Measurements from ENCODE around the gene HOXB6. TPM values are rescaled to one million over a fixed set of nuclear protein-coding genes. Genes with fewer than 3 reads are reported as not detected.
A peak's percentile ranks its signal among the peaks of the same experiment; 100 is the strongest.

HOXB6 gene
- total RNA-seq, 1 experiment from 2014 or later = 196 TPM

- ChIA-PET POLR2A (no interaction called here), CTCF (interaction anchor here (0.6 kb wide), 1 partner anchor 408 kb away, joined by 7 read pairs; no protein-coding TSS in a partner anchor)
- intact Hi-C loops (cut with micrococcal nuclease; ENCODE audit: unreplicated experiment) = no loop called here
- Histone ChIP-seq H3K27me3 (ENCODE audit: control insufficient read depth, insufficient read depth, low read length) (no peaks in the 10 kb centered on the region), H3K9me3 (ENCODE audit: control insufficient read depth, insufficient read depth, low read depth, low read length) (no peaks in the 10 kb centered on the region), H3K27ac (ENCODE audit: low read length) (peak overlapping the region; percentile 99), H3K36me3 (ENCODE audit: control insufficient read depth, insufficient read depth, low read length) (peaks cover 9% of the 10 kb centered on the region), H3K4me1 (ENCODE audit: control insufficient read depth, insufficient read depth, low read length) (peaks cover 78% of the 10 kb centered on the region), H3K4me3 (ENCODE audit: low read depth in 2 of 2, low read length in 2 of 2) (peak overlapping the region; percentile 70 to 99)
- no peak; the same call in 1 of the 2 replicates for TF ChIP-seq SIN3A (IDR thresholded peaks at IDR 0.05; ENCODE audit: borderline replicate concordance, insufficient read depth, low read depth, low read length)
- TF ChIP-seq TCF7L2 (IDR thresholded peaks at IDR 0.05; ENCODE audit: low read depth, low read length) = peak; percentile 83
- ATAC-seq = peak; percentile 2; the same call in 1 of the 2 replicates
- in situ Hi-C loops (cut with HindIII; ENCODE audit: low pct_unique_long_range_greater_than_20kb, low sequenced_read_pairs) = no loop called here
- TSS peak; percentile 64 for BruUV-seq (replicated peaks)
- no peak for DNase-seq (ENCODE audit: low read depth, low spot score)
Observed at GRCh38 chr17:48578616-48579470, 25.9 kb downstream of the HOXB6 start.

GRCh38 chr17:48577946-48578615 lies 26.7 kb downstream of the HOXB6 start, which contains the start of gene HOXB4:
Gene HOXB4 (minus strand): TSS chr17:48578350. CDS start chr17:48578319, 31 bp downstream.
- peaks cover 12% of the 10 kb centered on the region for H3K36me3 ChIP-seq (ENCODE audit: control insufficient read depth, insufficient read depth, low read length)
- CTCF ChIA-PET = no interaction called here
- TF ChIP-seq, protein P1, sequence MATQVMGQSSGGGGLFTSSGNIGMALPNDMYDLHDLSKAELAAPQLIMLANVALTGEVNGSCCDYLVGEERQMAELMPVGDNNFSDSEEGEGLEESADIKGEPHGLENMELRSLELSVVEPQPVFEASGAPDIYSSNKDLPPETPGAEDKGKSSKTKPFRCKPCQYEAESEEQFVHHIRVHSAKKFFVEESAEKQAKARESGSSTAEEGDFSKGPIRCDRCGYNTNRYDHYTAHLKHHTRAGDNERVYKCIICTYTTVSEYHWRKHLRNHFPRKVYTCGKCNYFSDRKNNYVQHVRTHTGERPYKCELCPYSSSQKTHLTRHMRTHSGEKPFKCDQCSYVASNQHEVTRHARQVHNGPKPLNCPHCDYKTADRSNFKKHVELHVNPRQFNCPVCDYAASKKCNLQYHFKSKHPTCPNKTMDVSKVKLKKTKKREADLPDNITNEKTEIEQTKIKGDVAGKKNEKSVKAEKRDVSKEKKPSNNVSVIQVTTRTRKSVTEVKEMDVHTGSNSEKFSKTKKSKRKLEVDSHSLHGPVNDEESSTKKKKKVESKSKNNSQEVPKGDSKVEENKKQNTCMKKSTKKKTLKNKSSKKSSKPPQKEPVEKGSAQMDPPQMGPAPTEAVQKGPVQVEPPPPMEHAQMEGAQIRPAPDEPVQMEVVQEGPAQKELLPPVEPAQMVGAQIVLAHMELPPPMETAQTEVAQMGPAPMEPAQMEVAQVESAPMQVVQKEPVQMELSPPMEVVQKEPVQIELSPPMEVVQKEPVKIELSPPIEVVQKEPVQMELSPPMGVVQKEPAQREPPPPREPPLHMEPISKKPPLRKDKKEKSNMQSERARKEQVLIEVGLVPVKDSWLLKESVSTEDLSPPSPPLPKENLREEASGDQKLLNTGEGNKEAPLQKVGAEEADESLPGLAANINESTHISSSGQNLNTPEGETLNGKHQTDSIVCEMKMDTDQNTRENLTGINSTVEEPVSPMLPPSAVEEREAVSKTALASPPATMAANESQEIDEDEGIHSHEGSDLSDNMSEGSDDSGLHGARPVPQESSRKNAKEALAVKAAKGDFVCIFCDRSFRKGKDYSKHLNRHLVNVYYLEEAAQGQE (IDR thresholded peaks at IDR 0.05; ENCODE audit: insufficient read depth in 1 of 2, low read depth in 2 of 2, low read length in 1 of 2) = 0 out of 4 replicates have a peak, but pooled peaks of 1 of the 2 experiments have one; percentile 2
- TF ChIP-seq SIN3A (IDR thresholded peaks at IDR 0.05; ENCODE audit: borderline replicate concordance, insufficient read depth, low read depth, low read length) = no peak
- no peak for DNase-seq (ENCODE audit: low read depth, low spot score)
- BruUV-seq (replicated peaks) = no TSS peak
- POLR2A ChIA-PET = no interaction called here
- peak within 1 kb of the TSS; percentile 99 for H3K27ac ChIP-seq (ENCODE audit: low read length)
- H3K4me1 ChIP-seq (ENCODE audit: control insufficient read depth, insufficient read depth, low read length) = peaks cover 78% of the 10 kb centered on the region
- intact Hi-C loops (cut with micrococcal nuclease; ENCODE audit: unreplicated experiment) (no loop called here), in situ Hi-C loops (cut with HindIII; ENCODE audit: low pct_unique_long_range_greater_than_20kb, low sequenced_read_pairs) (no loop called here)
- no peaks in the 10 kb centered on the region for H3K27me3 ChIP-seq (ENCODE audit: control insufficient read depth, insufficient read depth, low read length)
- ATAC-seq = peak; percentile 27
- no peaks in the 10 kb centered on the region for H3K9me3 ChIP-seq (ENCODE audit: control insufficient read depth, insufficient read depth, low read depth, low read length)
- peak within 1 kb of the TSS; percentile 70 to 99 for H3K4me3 ChIP-seq (ENCODE audit: low read depth in 2 of 2, low read length in 2 of 2)

DNA sequence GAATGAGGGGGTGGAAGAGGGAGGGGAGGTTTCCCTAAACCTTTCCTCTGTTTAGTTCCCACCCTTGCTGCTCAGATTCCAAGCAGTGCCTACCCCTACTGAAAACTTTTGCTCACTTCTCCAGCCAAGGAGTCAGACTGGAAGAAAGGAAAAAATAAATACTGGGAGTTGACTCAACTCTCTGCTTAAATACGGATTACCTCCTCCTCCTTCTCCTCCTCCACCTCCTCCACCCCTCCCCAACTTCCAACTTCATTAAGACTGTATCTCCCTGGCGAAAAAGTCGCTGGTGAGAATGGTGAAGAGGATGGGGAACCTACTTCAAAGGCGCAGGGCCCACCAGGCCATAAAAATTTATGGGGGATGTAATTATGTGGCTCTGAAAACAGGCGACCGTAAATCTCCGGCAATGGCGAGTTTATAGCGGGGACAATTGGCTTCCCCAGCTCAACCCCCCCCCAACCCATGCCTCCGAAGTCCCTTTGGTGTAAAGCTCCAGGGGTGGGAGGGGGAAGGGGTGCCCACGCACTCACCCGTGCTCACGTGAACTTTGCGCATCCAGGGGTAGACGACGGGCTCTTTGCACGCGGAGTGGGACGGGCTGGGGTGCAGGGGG lies 27.3 kb downstream of the HOXB6 start:
- BruUV-seq (replicated peaks) = no TSS peak
- in situ Hi-C loops (cut with HindIII; ENCODE audit: low pct_unique_long_range_greater_than_20kb, low sequenced_read_pairs) (no loop called here), intact Hi-C loops (cut with micrococcal nuclease; ENCODE audit: unreplicated experiment) (no loop called here)
- Histone ChIP-seq H3K4me3 (ENCODE audit: low read depth in 2 of 2, low read length in 2 of 2) (peak overlapping the region; percentile 70 to 99), H3K27ac (ENCODE audit: low read length) (peak overlapping the region; percentile 93), H3K9me3 (ENCODE audit: control insufficient read depth, insufficient read depth, low read depth, low read length) (no peaks in the 10 kb centered on the region), H3K27me3 (ENCODE audit: control insufficient read depth, insufficient read depth, low read length) (no peaks in the 10 kb centered on the region), H3K36me3 (ENCODE audit: control insufficient read depth, insufficient read depth, low read length) (peaks cover 12% of the 10 kb centered on the region), H3K4me1 (ENCODE audit: control insufficient read depth, insufficient read depth, low read length) (peaks cover 78% of the 10 kb centered on the region)
- CTCF ChIA-PET = interaction anchor here (0.6 kb wide), 2 partner anchors 12 to 19 kb away, joined by 3 read pairs; no protein-coding TSS in a partner anchor
- ATAC-seq (peak; percentile 4), DNase-seq (ENCODE audit: low read depth, low spot score) (no peak)
- POLR2A ChIA-PET = interaction anchor here (0.6 kb wide), 4 partner anchors 8 to 763 kb away, joined by 3 to 7 read pairs (median 4); no protein-coding TSS in a partner anchor
- TF ChIP-seq SIN3A (IDR thresholded peaks at IDR 0.05; ENCODE audit: borderline replicate concordance, insufficient read depth, low read depth, low read length) = peak; percentile 23; the same call in 1 of the 2 replicates
- TF ChIP-seq, protein P1 (IDR thresholded peaks at IDR 0.05; ENCODE audit: insufficient read depth in 1 of 2, low read depth in 2 of 2, low read length in 1 of 2) = 0 out of 4 replicates have a peak, but pooled peaks of 1 of the 2 experiments have one; percentile 16
- TF ChIP-seq TCF7L2 (IDR thresholded peaks at IDR 0.05; ENCODE audit: low read depth, low read length) = peak; percentile 98
- no peak for TF ChIP-seq CTCF (IDR thresholded peaks at IDR 0.05)
- peak; percentile 72; the same call in 1 of the 2 replicates for TF ChIP-seq POLR2AphosphoS5 (IDR thresholded peaks at IDR 0.05; ENCODE audit: low read depth, low read length)
